Measurements from ENCODE around the gene BIRC7.

BIRC7 gene

GRCh38 chr20:63270606-63271325 is 35.1 kb downstream of the BIRC7 start:
- no peak for TF ChIP-seq CTCF (conservative IDR thresholded peaks at IDR 0.05; ENCODE audit: low read depth, low read length)
- DNase-seq (ENCODE audit: low read depth): no peak
- H3K4me3 ChIP-seq (ENCODE audit: low read depth, low read length): no peak overlapping the region

- TF ChIP-seq CTCF (conservative IDR thresholded peaks at IDR 0.05; ENCODE audit: low read depth, low read length): no peak
- peak within 1 kb of the TSS; percentile 91 for H3K4me3 ChIP-seq (ENCODE audit: low read depth, low read length)
- DNase-seq (ENCODE audit: low read depth): peak; percentile 89
Measured at GRCh38 chr20:63272105-63273058, 36.7 kb downstream of the BIRC7 start, which contains the start of gene ARFGAP1. Gene ARFGAP1, plus strand, starts transcription at chr20:63272813. Its CDS starts 2,768 bp downstream, at chr20:63275581.

- H3K4me3 ChIP-seq (ENCODE audit: low read depth, low read length): peak overlapping the region; percentile 91
- TF ChIP-seq CTCF (conservative IDR thresholded peaks at IDR 0.05; ENCODE audit: low read depth, low read length): no peak
- no peak for DNase-seq (ENCODE audit: low read depth)
Measured at GRCh38 chr20:63273059-63273579, 37.4 kb downstream of the BIRC7 start.

GRCh38 chr20:63273635-63274380 is 38.1 kb downstream of the BIRC7 start:
- peak; percentile 86 for DNase-seq (ENCODE audit: low read depth)
- peak overlapping the region; percentile 91 for H3K4me3 ChIP-seq (ENCODE audit: low read depth, low read length)
- TF ChIP-seq CTCF (conservative IDR thresholded peaks at IDR 0.05; ENCODE audit: low read depth, low read length): no peak

GRCh38 chr20:63274381-63275228 is 38.9 kb downstream of the BIRC7 start:
- no peak for TF ChIP-seq CTCF (conservative IDR thresholded peaks at IDR 0.05; ENCODE audit: low read depth, low read length)
- H3K4me3 ChIP-seq (ENCODE audit: low read depth, low read length): peak overlapping the region; percentile 19
- peak; percentile 42 for DNase-seq (ENCODE audit: low read depth)

- TF ChIP-seq CTCF (conservative IDR thresholded peaks at IDR 0.05; ENCODE audit: low read depth, low read length): no peak
- H3K4me3 ChIP-seq (ENCODE audit: low read depth, low read length): no peak overlapping the region
Measured at GRCh38 chr20:63275825-63276224, 40.1 kb downstream of the BIRC7 start.

More at GRCh38 chr20:63275825-63276224, 40.1 kb downstream of the BIRC7 start:
- DNase-seq (ENCODE audit: low read depth): no peak

Data from choroid plexus epithelial cell (primary cell).